Trophoblast cell (in vitro differentiated cells and primary cell): ENCODE data around the gene TALDO1.
A peak's percentile ranks its signal among the peaks of the same experiment; 100 is the strongest.

ENCODE experiments used
- DNase-seq, 2 donors: peaks; one replicate each; pipeline ENCODE4 v3.0.0-alpha.2; 2016
- H2AFZ ChIP-seq: 2 replicates; pipeline ENCODE4 v1.6.1; 2013; ENCODE audit warnings: low read length, moderate library complexity, mild to moderate bottlenecking; ENCODE audit not compliant: insufficient read depth, poor library complexity
- H2AK5ac ChIP-seq: 2 replicates; pipeline ENCODE4 v1.6.1; 2013; ENCODE audit warnings: mild to moderate bottlenecking, low read length
- H2BK120ac ChIP-seq: 2 replicates; pipeline ENCODE4 v1.6.1; 2013; ENCODE audit warnings: low read length, mild to moderate bottlenecking, moderate library complexity; ENCODE audit not compliant: insufficient read depth, poor library complexity
- H2BK12ac ChIP-seq: 2 replicates; pipeline ENCODE4 v1.6.1; 2013; ENCODE audit warnings: mild to moderate bottlenecking, low read length, moderate library complexity
- H2BK5ac ChIP-seq: 2 replicates; pipeline ENCODE4 v1.6.1; 2013; ENCODE audit warnings: low read length, low read depth, moderate library complexity, mild to moderate bottlenecking; ENCODE audit not compliant: poor library complexity
- H3K14ac ChIP-seq: 2 replicates; pipeline ENCODE4 v1.6.1; 2013; ENCODE audit warnings: mild to moderate bottlenecking, low read length
- H3K18ac ChIP-seq: 2 replicates; pipeline ENCODE4 v1.6.1; 2013; ENCODE audit warnings: mild to moderate bottlenecking, low read length
- H3K23ac ChIP-seq: 2 replicates; pipeline ENCODE4 v1.6.1; 2013; ENCODE audit warnings: low read length
- H3K27ac ChIP-seq: 2 replicates; pipeline ENCODE4 v1.5.1; 2013; ENCODE audit warnings: low read depth, mild to moderate bottlenecking, inconsistent platforms, low read length, moderate library complexity
- H3K27me3 ChIP-seq: 2 replicates; pipeline ENCODE4 v1.6.1; 2013; ENCODE audit warnings: inconsistent platforms, mild to moderate bottlenecking, low read length, moderate library complexity; ENCODE audit not compliant: insufficient read depth
- H3K36me3 ChIP-seq, 2 experiments: 1 replicate in 1 of 2; 2 replicates in 1 of 2; pipeline ENCODE4 v1.6.1; 2013; ENCODE audit warnings: low read length in 2 of 2, mild to moderate bottlenecking in 2 of 2, moderate library complexity in 1 of 2; ENCODE audit not compliant: insufficient read depth in 2 of 2, control insufficient read depth in 1 of 2
- H3K4ac ChIP-seq: 2 replicates; pipeline ENCODE4 v1.6.1; 2013; ENCODE audit warnings: low read depth, mild to moderate bottlenecking, low read length, moderate library complexity
- H3K4me1 ChIP-seq, 2 experiments: 1 replicate in 1 of 2; 2 replicates in 1 of 2; pipeline ENCODE4 v1.6.1; 2013; ENCODE audit warnings: low read length in 2 of 2, mild to moderate bottlenecking in 2 of 2, moderate library complexity in 1 of 2; ENCODE audit not compliant: insufficient read depth in 2 of 2, control insufficient read depth in 1 of 2
- H3K4me2 ChIP-seq: 2 replicates; pipeline ENCODE4 v1.6.1; 2013; ENCODE audit warnings: inconsistent platforms, mild to moderate bottlenecking, low read length, moderate library complexity
- H3K4me3 ChIP-seq: 2 replicates; pipeline ENCODE4 v1.5.1; 2013; ENCODE audit warnings: mild to moderate bottlenecking, low read depth, low read length, inconsistent platforms
- H3K79me1 ChIP-seq: one replicate; pipeline ENCODE4 v1.6.1; 2013; ENCODE audit warnings: low read length
- H3K79me2 ChIP-seq: 2 replicates; pipeline ENCODE4 v1.6.1; 2013; ENCODE audit warnings: low read length, mild to moderate bottlenecking; ENCODE audit not compliant: control insufficient read depth, insufficient read depth, poor library complexity
- H3K9ac ChIP-seq: 2 replicates; pipeline ENCODE4 v1.6.1; 2013; ENCODE audit warnings: mild to moderate bottlenecking, low read length
- H3K9me3 ChIP-seq: 2 replicates; pipeline ENCODE4 v1.6.1; 2013; ENCODE audit warnings: low read depth, mild to moderate bottlenecking, control low read depth, inconsistent platforms, low read length; ENCODE audit not compliant: insufficient read depth
- H4K12ac ChIP-seq: 2 replicates; pipeline ENCODE4 v1.6.1; 2013; ENCODE audit warnings: low read depth, mild to moderate bottlenecking, low read length, moderate library complexity
- H4K8ac ChIP-seq: 2 replicates; pipeline ENCODE4 v1.6.1; 2013; ENCODE audit warnings: low read depth, mild to moderate bottlenecking, low read length, moderate library complexity
- H4K91ac ChIP-seq: one replicate; pipeline ENCODE4 v1.6.1; 2013; ENCODE audit warnings: low read depth, mild to moderate bottlenecking, low read length, moderate library complexity
- WGBS: extraction: QIAGEN DNeasy Blood & Tissue Kit; methylation state at CpG from one replicate; pipeline ENCODE4 v1.1.7; 2013; ENCODE audit warnings: missing lambda C conversion rate; ENCODE audit not compliant: insufficient read length, insufficient coverage; ENCODE audit errors: extremely low coverage; 5-methylcytosine and 5-hydroxymethylcytosine counted together

TALDO1 gene

DNA sequence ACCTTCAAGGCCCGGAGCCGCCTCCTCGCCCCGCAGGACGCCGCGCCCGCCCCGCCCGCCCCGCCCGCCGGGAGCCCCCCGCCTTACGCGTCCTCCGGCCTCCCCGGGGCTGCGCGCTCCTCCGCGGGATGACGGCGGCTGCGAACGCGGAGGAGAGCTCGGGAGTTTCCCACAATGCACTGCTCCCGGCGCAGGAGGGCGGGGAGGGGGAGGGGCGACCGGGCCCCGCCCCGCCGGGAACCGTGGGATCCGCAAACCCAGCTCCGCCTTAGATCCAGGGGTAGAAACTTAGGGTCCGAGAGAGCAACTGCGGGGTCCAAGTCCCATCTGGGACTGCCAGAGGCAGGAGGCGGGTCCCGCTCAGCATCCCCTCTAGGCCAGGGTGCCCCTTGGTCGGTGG is 42.7 kb downstream of the TALDO1 start, which contains the start of gene CEND1:
CEND1 (minus strand) TSS at position 148 of the 400 bp plus-strand sequence. CDS start 1,514 bp downstream, outside the sequence.
- Histone ChIP-seq H4K8ac (no peak within 1 kb of the TSS), H3K27ac (no peak within 1 kb of the TSS), H3K27me3 (peaks cover 2% of the 10 kb centered on the region), H3K36me3 (peaks cover 36% of the 10 kb centered on the region in 2 experiments), H3K9ac (no peak within 1 kb of the TSS), H3K4me1 (peaks cover 0 to 3% of the 10 kb centered on the region in 2 experiments), H2BK12ac (no peak within 1 kb of the TSS), H3K18ac (no peak within 1 kb of the TSS), H3K14ac (no peak within 1 kb of the TSS), H3K79me1 (no peaks in the 10 kb centered on the region), H2BK120ac (no peak within 1 kb of the TSS), H4K91ac (no peak within 1 kb of the TSS), H3K4me2 (no peak within 1 kb of the TSS), H3K4me3 (no peak within 1 kb of the TSS), H3K23ac (no peak within 1 kb of the TSS), H2AFZ (no peak within 1 kb of the TSS), H2AK5ac (no peak within 1 kb of the TSS), H3K79me2 (no peaks in the 10 kb centered on the region), H2BK5ac (no peak within 1 kb of the TSS), H3K4ac (no peak within 1 kb of the TSS), H3K9me3 (peaks cover 2% of the 10 kb centered on the region), H4K12ac (no peak within 1 kb of the TSS)
- WGBS, result no CpG with 5 or more reads among the region's 44 CpGs
- peak in 1 of 2 donors; percentile 32 for DNase-seq

DNA sequence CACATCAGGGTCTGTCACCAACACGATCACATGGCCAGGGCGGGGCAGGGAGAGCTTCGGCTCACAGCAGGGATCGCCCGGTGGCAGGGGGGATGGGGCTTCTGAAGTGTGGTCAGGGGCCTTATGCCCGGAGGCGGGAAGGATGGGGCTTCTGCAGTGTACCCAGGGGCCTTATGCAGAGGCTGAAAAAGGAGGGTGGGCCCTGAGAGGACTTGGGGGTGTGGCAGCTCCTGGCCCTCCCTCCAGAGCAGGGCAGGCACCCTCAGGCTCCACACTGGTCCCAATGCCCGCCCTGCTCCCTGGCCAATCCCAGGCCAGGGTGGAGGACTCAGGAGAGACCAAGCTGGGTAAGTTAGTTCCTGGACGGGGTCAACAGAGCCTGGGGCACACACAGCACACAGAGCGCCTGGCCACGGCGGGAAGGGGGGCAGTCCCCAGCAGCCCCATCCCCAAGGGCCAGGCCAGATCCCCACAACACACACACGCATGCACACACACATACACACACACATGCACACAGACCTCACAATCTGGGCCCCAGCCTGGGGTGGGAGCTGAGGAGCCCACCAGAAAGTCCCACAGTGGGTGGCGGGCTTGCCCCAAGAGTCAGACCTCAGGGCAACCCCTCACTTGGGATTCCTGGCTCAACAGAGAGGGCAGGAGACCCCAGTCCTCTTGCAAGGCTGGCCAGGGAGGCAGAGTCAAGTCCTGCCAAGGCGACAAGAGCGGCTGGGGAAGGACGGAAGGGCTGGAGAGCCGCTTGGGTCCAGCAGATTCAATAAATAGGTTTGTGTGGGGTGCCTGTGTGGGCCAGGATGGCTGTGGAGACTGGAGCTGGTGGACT is 43.7 kb downstream of the TALDO1 start:
- no peak overlapping the region for H2AFZ ChIP-seq
- H3K23ac ChIP-seq, result no peak overlapping the region
- no peak overlapping the region for H3K9ac ChIP-seq
- H2AK5ac ChIP-seq, result no peak overlapping the region
- H3K14ac ChIP-seq, result no peak overlapping the region
- H3K36me3 ChIP-seq, result peaks cover 36% of the 10 kb centered on the region in 2 experiments
- no peak overlapping the region for H4K8ac ChIP-seq
- H3K18ac ChIP-seq, result no peak overlapping the region
- H3K9me3 ChIP-seq, result peaks cover 2% of the 10 kb centered on the region
- H3K27ac ChIP-seq, result no peak overlapping the region
- no peak overlapping the region for H4K91ac ChIP-seq
- H2BK120ac ChIP-seq, result no peak overlapping the region
- H4K12ac ChIP-seq, result no peak overlapping the region
- peaks cover 2% of the 10 kb centered on the region for H3K27me3 ChIP-seq
- no peaks in the 10 kb centered on the region for H3K79me1 ChIP-seq
- H2BK5ac ChIP-seq, result no peak overlapping the region
- H3K4ac ChIP-seq, result no peak overlapping the region
- no peak overlapping the region for H2BK12ac ChIP-seq
- H3K4me1 ChIP-seq, result peaks cover 3 to 6% of the 10 kb centered on the region in 2 experiments
- H3K4me2 ChIP-seq, result no peak overlapping the region
- WGBS, result no CpG with 5 or more reads among the region's 18 CpGs
- no peak overlapping the region for H3K4me3 ChIP-seq
- no peak for DNase-seq
- H3K79me2 ChIP-seq, result no peaks in the 10 kb centered on the region

GRCh38 chr11:791658-792534 is 44.6 kb downstream of the TALDO1 start:
- Histone ChIP-seq H3K14ac (no peak overlapping the region), H3K79me2 (no peaks in the 10 kb centered on the region), H3K27me3 (peaks cover 2% of the 10 kb centered on the region)

DNA sequence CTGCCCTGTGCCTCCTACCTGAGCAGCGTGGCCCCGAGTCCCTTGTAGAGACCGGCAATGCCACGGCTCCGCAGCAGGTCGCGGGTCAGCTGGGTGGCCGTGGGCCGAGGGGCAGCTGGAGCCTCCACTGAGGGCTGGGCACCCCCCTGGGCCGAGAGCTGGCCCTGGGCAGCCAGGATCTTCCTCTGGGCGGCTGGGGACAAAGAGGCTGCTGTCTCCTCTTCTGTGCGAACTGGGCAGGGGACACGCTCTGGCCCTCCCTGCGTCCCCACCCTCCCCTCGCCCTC is 45.2 kb downstream of the TALDO1 start:
- no peak overlapping the region for H3K9ac ChIP-seq
- no peak overlapping the region for H3K4me2 ChIP-seq
- no peak overlapping the region for H3K4me3 ChIP-seq
- peaks cover 14 to 17% of the 10 kb centered on the region in 2 experiments for H3K4me1 ChIP-seq
- H3K9me3 ChIP-seq, result no peaks in the 10 kb centered on the region
- H4K91ac ChIP-seq, result no peak overlapping the region
- WGBS, result no CpG with 5 or more reads among the region's 15 CpGs
- H3K4ac ChIP-seq, result no peak overlapping the region
- no peak overlapping the region for H3K18ac ChIP-seq
- no peak overlapping the region for H2AFZ ChIP-seq
- H4K12ac ChIP-seq, result no peak overlapping the region
- H3K36me3 ChIP-seq, result peaks cover 36% of the 10 kb centered on the region in 2 experiments
- no peak overlapping the region for H3K14ac ChIP-seq
- no peak overlapping the region for H2AK5ac ChIP-seq
- peaks cover under 1% of the 10 kb centered on the region for H3K79me1 ChIP-seq
- H4K8ac ChIP-seq, result no peak overlapping the region
- H2BK12ac ChIP-seq, result no peak overlapping the region
- peaks cover under 1% of the 10 kb centered on the region for H3K79me2 ChIP-seq
- H3K23ac ChIP-seq, result no peak overlapping the region
- no peak overlapping the region for H2BK120ac ChIP-seq
- no peak overlapping the region for H2BK5ac ChIP-seq
- H3K27me3 ChIP-seq, result peaks cover 2% of the 10 kb centered on the region
- no peak overlapping the region for H3K27ac ChIP-seq
- no peak for DNase-seq

More at GRCh38 chr11:791658-792534, 44.6 kb downstream of the TALDO1 start:
- H3K23ac ChIP-seq, result no peak overlapping the region
- H3K79me1 ChIP-seq, result no peaks in the 10 kb centered on the region
- no CpG with 5 or more reads among the region's 49 CpGs for WGBS
- no peak overlapping the region for H2BK5ac ChIP-seq
- no peak overlapping the region for H3K27ac ChIP-seq
- no peak overlapping the region for H2AK5ac ChIP-seq
- peaks cover 36% of the 10 kb centered on the region in 2 experiments for H3K36me3 ChIP-seq
- H4K12ac ChIP-seq, result no peak overlapping the region
- no peak overlapping the region for H4K91ac ChIP-seq
- H3K4me3 ChIP-seq, result no peak overlapping the region
- H3K4me2 ChIP-seq, result no peak overlapping the region
- DNase-seq, result no peak
- no peak overlapping the region for H2AFZ ChIP-seq
- H3K4me1 ChIP-seq, result peaks cover 11 to 14% of the 10 kb centered on the region in 2 experiments
- no peak overlapping the region for H3K4ac ChIP-seq
- H3K18ac ChIP-seq, result no peak overlapping the region
- no peak overlapping the region for H3K9ac ChIP-seq
- no peak overlapping the region for H2BK120ac ChIP-seq
- H4K8ac ChIP-seq, result no peak overlapping the region
- peaks cover 2% of the 10 kb centered on the region for H3K9me3 ChIP-seq
- no peak overlapping the region for H2BK12ac ChIP-seq
